NCI-H2196 (cell line): ENCODE measurements around the gene STAT2.
"Not testable (repeated sequence)": the region's sequence is repeated elsewhere in the genome, so short reads cannot be mapped to it uniquely, and the experiment has no call there.

ENCODE experiments used
- DNase-seq: peaks from one replicate; lab custom pipeline; 2025; ENCODE audit not compliant: unreplicated experiment; lab: John Stamatoyannopoulos, UW

Gene STAT2

DNA sequence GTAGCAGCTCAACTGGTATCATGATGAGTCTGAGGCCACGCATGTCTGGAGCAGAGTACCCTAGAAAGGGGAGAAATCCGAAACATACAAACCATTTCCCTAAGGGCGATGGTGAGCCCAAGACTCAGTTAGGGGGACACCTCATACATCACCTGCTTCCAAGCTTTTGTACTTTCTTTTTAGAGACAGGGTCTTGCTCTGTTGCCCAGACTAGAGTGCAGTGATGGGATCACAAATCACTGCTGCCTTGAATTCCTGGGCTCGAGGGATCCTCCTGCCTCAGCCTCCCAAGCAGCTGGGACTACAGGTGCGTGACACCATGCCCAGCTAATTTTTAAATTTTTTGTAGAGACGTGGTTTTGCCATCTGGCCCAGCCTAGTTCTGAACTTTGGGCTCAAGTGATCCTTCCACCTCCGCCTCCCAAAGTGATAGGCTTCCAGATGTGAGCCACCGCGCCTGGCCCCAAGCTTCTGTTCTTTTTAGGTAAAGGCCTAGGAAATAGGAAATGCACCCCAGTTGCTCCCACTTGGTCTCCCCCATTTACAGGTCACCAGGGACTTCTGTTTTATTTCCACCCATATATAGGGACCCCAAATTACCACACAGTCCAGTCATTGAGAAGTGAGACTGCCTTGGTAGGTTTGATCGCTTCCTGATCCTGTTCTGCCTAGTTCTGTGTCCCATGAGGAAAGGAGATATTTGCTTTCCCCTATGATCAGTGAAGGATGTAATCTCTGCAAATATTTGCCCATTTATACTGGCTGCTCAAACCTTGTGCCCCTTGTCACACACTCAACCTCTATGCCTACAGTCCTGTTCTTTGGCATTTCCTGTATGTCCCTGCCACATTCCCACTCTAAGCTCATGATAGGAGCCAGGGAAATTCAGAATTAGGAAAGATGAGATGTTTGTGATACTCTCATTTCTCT, 2.5 kb upstream of the STAT2 start, which contains the start of gene APOF:
Gene APOF (minus strand): TSS at position 728 of the 930 bp plus-strand sequence. CDS start 112 bp downstream, at position 616.
- no peak for DNase-seq

DNA sequence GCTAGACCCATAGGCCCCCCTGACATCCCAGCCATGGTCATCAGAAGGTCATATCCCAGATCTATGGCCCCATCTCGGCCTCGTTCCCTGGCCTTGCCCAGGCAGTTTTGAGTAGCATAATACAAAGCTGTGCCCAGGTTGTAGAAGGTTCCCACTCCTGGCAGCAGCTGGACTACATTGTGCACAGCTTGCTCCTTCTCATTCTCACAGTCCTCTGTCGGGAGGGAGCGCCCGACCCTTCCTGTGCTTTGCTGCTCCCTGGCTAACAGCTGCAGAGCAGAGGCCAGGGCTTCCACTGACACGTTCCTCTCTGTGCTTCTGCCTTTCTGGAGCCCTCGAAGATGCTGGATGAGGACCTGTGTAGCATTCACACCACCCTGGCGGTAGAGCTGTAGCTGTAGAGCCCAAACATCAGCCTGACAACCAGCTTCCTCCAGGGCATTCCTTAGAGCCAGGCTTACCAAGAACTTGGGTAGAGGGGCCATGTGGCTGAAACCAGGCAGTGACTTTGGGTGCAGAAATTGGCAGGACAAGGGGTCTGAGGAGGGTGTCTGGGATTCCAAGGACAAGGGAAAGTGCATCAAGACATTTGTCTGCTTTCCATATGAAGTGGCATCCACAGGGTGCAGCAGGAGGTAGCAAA, 1.7 kb upstream of the STAT2 start:
- no peak for DNase-seq

DNA sequence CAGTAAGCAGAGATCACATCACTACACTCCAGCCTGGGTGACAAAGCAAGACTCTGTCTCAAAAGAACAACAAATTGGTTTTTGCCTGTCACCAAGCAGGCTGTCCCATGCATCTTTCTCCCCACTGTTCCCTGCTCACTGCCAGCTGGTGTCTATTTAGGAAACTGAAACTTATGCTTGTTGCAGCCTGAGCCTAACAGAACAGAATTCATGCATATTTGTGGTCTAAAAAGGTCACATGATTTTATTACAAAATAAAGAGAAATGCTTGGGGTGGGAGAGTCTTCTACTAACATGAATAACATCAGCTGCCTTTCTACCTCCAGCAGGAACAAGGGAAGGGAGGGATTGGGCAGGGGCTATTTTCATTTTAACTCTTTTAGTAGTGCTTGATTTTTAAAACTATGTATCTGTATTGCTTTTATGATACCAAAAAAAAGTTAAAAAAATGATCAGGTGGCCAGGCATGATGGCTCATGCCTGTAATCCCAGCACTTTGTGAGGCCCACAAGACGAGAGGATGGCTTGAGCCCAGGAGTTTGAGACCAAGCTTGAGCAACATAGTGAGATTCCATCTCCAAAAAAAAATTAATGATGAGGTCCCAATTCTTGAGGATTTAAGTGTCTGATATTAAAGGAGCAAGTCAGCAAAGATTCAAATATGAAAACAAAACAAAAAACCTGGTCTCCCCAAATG, 923 bp downstream of the STAT2 start:
- no peak for DNase-seq

DNA sequence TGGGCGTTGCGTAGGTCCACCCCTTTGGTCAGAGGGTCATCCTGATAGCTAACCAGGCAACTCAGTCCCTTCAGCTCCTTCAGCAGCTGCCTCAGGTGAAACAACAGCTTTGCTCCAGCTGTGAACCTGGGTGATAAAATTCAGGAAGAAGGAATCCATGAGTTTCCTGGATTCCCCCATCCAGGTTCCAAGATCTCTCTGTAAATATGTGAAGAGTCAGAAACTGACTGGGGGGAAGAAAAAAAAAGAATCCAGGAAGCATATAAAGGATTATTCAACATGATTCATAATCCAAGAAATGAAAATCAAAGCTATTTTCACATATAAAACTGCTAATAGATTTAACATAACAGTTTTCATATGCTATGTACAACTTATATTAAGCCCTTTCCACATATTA, 8.6 kb downstream of the STAT2 start:
- DNase-seq = no peak

DNA sequence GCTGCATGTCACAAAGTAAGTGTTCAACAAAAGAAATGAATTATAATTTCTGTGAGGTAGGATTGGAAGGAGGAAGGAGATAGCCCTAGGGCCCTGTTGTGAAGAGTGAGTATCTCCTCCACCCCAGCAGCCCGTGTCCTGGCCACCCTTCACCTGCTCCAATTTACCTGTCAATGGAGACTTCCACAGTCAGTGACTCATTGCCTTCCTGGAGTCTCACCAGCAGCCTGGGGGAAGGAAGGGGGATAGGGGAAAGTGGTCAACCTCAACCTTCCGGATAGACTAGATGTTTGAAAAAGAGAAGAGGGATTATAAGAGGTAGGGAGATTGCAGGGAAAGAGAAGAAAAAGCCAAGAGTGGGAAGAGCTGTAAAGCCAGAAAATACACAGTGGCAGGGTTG, 9.2 kb downstream of the STAT2 start:
- DNase-seq = no peak

DNA sequence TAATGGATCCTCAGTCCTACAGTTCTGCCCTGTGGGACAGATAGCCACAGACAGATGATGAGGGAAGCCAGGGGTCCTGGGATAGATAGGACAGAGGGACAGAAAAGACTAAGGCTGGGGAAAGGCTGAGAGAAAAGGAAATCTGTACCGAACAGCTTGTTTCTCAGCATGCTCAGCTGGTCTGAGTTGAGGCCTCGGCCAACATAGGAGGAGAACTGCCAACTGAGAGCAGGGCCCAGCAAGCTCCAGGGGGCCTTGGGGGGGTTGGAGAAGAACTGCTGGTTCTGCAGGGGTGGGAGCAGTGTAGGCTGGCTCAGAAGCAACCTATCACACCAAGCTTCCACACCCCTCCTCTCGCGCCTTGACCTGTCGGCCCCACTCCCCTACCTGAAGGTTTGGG, 11.1 kb downstream of the STAT2 start:
- no peak for DNase-seq

DNA sequence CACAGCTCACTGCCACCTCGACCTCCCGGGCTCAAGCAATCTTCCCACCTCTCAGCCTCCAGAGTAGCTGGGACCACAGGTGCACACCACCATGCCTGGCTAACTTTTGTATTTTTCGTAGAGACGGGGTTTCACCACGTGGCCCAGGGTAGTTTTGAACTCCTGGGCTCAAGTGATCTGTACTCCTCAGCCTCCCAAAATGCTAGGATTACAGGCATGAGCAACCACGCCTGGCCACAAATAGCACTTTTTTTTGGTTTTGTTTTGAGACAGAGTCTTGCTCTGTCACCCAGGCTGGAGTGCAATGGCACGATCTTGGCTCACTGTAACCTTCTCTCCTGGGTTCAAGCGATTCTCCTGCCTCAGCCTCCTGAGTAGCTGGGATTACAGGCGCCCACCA, 12.7 kb downstream of the STAT2 start:
- not testable (repeated sequence) for DNase-seq

DNA sequence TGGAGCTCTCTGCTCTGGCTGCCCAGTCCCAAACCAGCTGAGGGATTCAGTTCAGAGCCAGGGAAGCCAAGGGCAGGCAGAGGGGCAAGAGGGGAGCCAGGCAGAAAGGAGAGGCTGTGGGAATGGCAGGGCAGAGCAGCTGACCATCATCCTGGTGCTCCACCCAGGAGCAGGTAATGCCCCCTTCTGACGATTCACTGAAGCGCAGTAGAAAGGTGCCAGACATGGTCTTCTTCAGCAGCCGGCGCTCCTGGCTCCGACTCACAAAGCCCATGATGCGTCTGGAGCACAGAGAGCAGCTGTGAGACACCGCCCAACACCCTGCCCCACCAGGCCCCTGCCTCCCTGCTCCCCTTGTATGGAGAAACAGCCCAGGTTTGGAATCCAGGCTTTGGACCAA, 13.2 kb downstream of the STAT2 start:
- peak; percentile 7 for DNase-seq

DNA sequence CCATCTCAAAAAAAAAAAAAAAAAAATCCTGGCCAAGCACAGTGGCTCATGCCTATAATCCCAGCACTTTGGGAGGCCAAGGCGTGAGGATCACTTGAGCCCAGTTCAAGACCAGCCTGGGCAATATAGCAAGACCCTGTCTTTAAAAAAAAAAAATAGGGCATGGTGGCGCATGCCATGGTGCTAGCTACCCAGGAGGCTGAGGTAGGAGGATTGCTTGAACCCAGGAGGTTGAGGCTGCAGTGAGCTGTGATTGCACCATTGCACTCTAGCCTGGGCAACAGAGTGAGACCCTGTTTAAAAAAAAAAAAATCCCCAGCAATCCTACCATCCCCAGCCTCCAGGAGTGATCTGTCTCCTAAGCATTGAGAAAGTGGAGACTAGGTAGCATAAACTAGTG, 17.6 kb downstream of the STAT2 start:
- DNase-seq = not testable (repeated sequence)

DNA sequence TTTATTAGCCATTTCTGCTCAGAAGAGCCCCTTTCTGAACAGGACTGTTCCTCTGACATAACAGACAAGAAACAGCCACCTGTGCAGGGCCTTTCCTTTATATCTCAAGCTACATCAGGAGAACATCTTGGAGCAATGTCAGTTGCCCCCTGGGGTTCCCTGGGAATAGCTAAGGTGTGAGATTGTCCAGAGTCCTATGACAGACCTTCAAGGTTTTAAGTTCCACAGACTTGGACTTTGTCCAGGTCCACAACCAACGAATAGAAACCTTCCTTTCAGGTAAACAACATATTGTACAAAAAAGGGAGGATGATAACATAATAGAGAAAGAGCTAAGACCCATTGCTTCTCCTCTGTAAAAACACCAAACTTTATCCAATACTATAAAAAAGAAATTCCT, 18.3 kb downstream of the STAT2 start:
- no peak for DNase-seq

DNA sequence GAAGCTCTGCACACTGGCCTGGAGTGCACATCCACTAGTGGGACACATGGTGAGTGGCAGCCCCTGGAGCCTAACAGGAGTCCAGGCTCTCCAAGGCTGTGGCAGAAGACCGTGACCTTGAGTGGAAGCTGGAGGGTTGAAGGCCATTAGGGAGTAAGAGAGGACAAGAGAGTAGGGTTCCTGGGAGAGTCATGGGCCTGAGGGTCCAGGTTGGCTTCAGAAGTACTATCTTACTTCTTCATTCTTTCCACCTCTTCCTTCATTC, 20.8 kb downstream of the STAT2 start:
- DNase-seq = no peak

DNA sequence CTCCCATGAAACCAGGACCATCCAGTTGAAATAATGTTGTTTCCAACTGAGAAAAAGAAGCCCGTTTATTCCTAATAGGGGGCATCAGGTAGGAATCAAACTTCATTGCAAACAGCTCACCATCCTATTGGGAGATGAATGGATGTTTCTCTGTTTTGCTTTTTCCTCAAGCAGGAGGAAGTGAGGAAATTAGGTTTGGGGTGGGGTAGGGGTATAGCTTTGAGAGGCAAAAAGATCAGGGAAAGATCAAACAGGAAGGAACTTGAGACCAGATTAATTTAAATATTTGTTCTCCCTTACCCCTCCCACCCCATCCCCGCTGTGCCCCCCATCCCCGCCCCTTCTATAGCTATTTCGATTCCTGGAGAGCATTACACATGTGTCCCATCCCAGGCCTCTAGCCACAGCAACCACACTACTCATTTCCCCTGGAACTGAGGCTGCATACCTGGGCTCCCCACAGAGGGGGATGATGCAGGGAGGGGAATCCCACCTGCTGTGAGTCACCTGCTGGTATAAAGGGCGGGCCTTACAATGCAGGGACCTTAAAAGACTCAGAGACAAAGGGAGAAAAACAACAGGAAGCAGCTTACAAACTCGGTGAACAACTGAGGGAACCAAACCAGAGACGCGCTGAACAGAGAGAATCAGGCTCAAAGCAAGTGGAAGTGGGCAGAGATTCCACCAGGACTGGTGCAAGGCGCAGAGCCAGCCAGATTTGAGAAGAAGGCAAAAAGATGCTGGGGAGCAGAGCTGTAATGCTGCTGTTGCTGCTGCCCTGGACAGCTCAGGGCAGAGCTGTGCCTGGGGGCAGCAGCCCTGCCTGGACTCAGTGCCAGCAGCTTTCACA, 21.4 kb downstream of the STAT2 start, which contains the start of gene IL23A:
Gene IL23A (plus strand): TSS at position 577 of the 850 bp plus-strand sequence. CDS start 161 bp downstream, at position 738.
- DNase-seq = no peak

DNA sequence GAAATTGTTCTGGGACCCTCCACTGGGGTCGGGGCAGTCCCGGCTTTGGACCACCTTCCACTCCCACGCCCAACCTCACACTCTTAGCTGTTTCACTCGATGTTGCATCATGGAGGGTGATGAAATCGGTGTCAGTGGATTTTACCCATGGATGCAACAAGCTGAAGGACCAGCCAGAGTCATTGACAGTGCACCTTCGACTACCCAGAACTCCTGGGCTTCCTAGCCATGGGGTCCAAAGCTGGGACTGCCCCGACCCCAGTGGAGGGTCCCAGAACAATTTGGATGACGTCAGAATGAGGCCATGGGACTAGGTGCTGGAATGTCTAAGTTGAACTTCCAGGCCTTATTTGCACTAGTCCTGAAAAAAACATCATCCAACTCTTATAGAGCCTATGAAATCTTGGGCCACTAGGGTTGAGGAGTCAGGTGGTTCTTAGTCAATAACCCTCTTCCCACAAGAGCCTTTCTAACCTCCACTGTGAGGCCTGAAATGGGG, 22.1 kb downstream of the STAT2 start:
- DNase-seq = no peak

DNA sequence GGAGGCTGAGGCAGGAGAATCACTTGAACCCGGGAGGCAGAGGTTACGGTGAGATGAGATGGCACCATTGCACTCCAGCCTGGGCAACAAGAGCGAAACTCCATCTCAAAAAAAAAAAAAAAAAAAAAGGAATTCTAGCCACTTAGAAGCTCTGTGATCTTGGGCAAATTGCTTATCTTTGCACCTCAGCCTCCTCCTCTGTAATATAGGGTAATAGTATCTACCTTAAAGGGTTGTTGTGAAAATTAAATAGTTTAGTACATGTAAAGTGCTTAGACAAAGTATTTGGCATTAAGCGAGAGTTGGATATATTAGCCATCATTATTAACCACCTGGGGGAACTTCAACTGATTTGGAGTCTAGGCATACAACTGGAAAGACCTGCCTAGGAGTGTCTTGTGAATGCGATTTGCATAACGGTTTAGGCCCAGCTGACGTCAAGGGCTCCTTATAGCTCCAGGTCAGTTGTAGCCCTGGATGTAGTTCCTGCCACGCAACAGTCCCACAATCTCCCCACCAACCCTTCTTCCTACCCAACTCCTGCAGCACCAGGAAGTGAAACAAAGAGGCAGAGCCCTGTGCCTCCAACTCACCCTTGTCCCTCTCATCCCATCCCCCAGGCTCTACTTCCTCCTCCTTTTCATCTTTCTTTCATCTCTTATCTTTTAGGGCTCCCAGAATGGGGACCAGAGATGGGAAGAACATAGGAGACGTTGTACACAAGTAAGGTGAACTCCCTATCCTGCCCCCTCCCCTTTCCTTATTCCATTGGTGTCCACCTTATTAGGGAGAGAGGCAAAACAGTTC, 23.3 kb downstream of the STAT2 start:
- DNase-seq = no peak

DNA sequence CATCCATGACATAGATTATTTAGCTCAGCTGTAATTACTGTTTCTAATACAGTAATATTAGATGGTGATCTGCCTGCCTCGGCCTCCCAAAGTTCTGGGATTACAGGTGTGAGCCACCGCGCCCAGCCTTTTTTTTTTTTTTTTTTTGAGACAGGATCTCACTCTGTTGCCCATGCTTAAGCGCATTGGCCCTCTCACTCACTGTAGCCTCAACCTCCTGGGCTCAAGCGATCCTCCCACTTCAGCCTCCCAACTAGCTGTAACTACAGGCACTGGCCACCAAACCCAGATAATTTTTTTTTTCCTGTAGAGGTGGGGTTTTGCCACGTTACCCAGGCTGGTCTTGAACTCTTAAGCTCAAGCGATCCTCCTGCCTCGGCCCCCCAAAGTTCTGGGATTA, 24.4 kb downstream of the STAT2 start:
- not testable (repeated sequence) for DNase-seq

DNA sequence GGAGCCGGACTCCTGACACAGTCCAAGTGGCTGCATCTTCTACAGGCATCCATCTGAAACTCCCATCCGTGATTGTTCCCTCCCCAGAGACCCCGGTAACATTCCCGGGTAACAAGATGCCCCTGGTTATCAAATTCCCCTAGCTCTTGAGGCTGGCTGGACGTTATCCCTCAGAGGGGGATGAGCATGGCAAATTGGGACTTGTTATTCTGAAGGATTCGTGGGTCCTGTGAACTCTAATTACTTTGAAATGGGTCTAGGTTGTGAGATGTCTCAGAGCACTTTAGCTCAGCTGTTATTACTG, 25.5 kb downstream of the STAT2 start:
- DNase-seq = no peak

DNA sequence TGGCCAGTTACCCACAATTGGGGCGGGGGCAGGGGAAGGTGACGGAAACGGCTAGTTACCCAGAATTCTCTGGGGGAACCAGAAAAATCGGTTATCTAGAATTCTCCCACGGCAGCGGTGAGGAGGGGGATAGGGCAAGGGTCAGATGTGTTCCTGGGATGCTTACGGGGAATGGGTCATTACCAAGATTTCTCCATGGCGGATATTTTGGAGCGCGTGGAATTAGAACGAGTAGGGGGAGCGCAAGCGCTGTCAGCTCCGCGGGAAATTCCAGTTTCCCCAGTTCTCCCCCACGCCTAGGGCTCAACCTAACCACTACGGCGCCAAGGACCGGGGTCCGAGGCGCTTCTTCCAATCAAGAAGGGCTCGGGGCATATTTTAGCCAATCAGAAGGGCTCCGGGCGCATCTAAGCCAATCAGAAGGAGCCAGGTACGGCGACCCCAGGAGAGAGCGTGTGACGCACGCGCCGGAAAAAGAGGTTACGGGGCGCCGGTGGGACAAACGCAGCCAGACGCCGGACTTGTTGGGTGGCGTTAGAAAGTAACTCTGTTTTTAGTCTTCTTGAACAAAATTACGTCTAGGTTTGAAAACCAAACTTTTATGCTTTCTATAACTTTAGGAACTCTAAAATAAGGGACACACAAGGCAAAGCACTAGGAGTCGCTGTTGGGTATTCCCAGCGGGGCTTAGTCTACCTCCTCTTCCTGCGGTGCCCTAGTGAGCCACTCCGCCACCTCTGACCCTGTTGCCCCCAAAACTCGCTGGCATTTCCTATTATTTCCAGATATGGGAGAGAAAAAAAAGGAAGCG, 26.0 kb downstream of the STAT2 start, which contains the start of gene PAN2:
Gene PAN2 (minus strand): TSS at position 322 of the 811 bp plus-strand sequence. CDS start 906 bp downstream, outside the sequence.
- peak; percentile 97 for DNase-seq

DNA sequence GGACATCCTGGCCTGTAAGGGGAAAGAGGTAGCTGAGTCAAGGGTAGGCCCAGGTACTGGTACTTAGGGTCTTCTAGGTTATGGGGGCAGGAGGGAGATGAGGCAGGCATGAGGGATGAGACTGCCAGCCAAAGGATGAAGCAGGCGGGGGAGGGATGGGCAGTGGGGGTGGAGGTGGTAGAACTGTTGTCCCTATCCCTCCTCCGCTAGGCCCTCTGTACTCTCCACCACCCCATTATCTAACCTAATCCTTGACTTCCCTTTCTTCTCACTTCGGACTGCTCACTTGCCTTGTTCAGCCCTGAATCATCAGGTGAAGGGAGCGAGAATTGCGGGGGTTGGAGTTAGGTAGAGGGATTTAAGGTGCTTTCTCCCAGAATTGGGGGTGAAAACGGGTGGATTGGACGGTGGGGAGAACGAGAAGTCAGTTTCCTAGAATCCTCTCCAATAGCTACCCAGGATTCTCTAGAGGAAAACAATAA, 26.7 kb downstream of the STAT2 start:
- no peak for DNase-seq
